ENCODE results near the gene FGF1. TPM values are rescaled to one million over a fixed set of nuclear protein-coding genes. Genes with fewer than 3 reads are reported as not detected.

FGF1 gene
- total RNA-seq, 3 donors from 2014 or later (not counting 1 experiment from before 2014, with no cell fraction given): not detected

DNA sequence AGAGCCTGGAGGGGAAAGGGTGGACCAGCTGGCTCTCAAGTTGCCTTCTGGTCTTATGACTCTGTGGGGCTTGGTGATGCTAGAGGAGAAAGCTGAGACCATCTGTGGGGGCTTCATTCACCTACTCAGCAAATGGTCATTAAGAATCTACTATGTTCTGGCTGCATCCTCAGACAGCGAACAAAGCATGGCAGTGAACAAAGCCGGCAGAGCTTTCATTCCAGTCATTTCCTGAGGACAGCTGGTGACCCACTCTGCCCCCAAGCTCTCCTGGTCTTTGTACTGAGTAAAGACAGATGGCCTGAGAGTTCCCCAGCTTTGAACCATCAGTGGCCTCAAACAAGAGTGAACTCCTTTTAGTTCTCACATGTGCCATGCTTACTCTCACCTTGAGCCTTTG, 48.0 kb downstream of the FGF1 start:
- no peak overlapping the region for H3K27ac Mint-ChIP-seq
- no peaks in the 10 kb centered on the region for H3K4me1 Mint-ChIP-seq

GRCh38 chr5:142636698-142637324, 49.1 kb downstream of the FGF1 start:
- WGBS (ENCODE audit: insufficient coverage): 92% methylated on average over 4 of the region's 6 CpGs
- ATAC-seq: no peak
- H3K4me3 ChIP-seq (ENCODE audit: low read length): no peak overlapping the region

More for the DNA sequence above, 48.0 kb downstream of the FGF1 start:
- DNase-seq (no peak), ATAC-seq (no peak)
- intact Hi-C loops (cut with micrococcal nuclease): no loop called here
- H3K36me3 Mint-ChIP-seq: no peaks in the 10 kb centered on the region
- 90% methylated on average over 2 of the region's 2 CpGs for WGBS (ENCODE audit: insufficient coverage)
- Histone ChIP-seq H3K27ac (ENCODE audit: low read length) (no peak overlapping the region), H3K4me1 (ENCODE audit: control insufficient read depth, insufficient read depth, low read length) (no peaks in the 10 kb centered on the region), H3K27me3 (ENCODE audit: control insufficient read depth, insufficient read depth, low read length) (peaks cover 5% of the 10 kb centered on the region), H3K36me3 (ENCODE audit: control insufficient read depth, insufficient read depth, low read length) (no peaks in the 10 kb centered on the region), H3K4me3 (ENCODE audit: low read length) (no peak overlapping the region), H3K9me3 (ENCODE audit: control insufficient read depth, insufficient read depth, low read length) (no peaks in the 10 kb centered on the region)
- H3K27me3 Mint-ChIP-seq (ENCODE audit: low read depth in 2 of 2): peaks cover 20 to 29% of the 10 kb centered on the region in 2 donors
- H3K4me3 Mint-ChIP-seq: no peak overlapping the region
- no peak for TF ChIP-seq CTCF (IDR thresholded peaks at IDR 0.05)
- no peaks in the 10 kb centered on the region for H3K9me3 Mint-ChIP-seq

GRCh38 chr5:142636093-142636492, 49.8 kb downstream of the FGF1 start:
- Histone ChIP-seq H3K4me3 (ENCODE audit: low read length) (no peak overlapping the region), H3K36me3 (ENCODE audit: control insufficient read depth, insufficient read depth, low read length) (no peaks in the 10 kb centered on the region), H3K4me1 (ENCODE audit: control insufficient read depth, insufficient read depth, low read length) (no peaks in the 10 kb centered on the region), H3K27me3 (ENCODE audit: control insufficient read depth, insufficient read depth, low read length) (peaks cover 5% of the 10 kb centered on the region), H3K9me3 (ENCODE audit: control insufficient read depth, insufficient read depth, low read length) (no peaks in the 10 kb centered on the region), H3K27ac (ENCODE audit: low read length) (no peak overlapping the region)
- intact Hi-C loops (cut with micrococcal nuclease): no loop called here
- no peak for TF ChIP-seq CTCF (IDR thresholded peaks at IDR 0.05)
- Mint-ChIP-seq H3K4me1 (no peaks in the 10 kb centered on the region), H3K27ac (no peak overlapping the region), H3K36me3 (no peaks in the 10 kb centered on the region), H3K27me3 (ENCODE audit: low read depth in 2 of 2) (peaks cover 20 to 21% of the 10 kb centered on the region in 2 donors), H3K9me3 (no peaks in the 10 kb centered on the region), H3K4me3 (no peak overlapping the region)
- no peak for ATAC-seq
- no peak for DNase-seq
- WGBS (ENCODE audit: insufficient coverage): 94% methylated on average over 4 of the region's 5 CpGs

More at GRCh38 chr5:142636698-142637324, 49.1 kb downstream of the FGF1 start:
- intact Hi-C loops (cut with micrococcal nuclease): no loop called here
- H3K4me1 Mint-ChIP-seq: no peaks in the 10 kb centered on the region
- Histone ChIP-seq H3K27me3 (ENCODE audit: control insufficient read depth, insufficient read depth, low read length) (peaks cover 5% of the 10 kb centered on the region), H3K36me3 (ENCODE audit: control insufficient read depth, insufficient read depth, low read length) (no peaks in the 10 kb centered on the region), H3K9me3 (ENCODE audit: control insufficient read depth, insufficient read depth, low read length) (no peaks in the 10 kb centered on the region), H3K4me1 (ENCODE audit: control insufficient read depth, insufficient read depth, low read length) (no peaks in the 10 kb centered on the region), H3K27ac (ENCODE audit: low read length) (no peak overlapping the region)
- H3K27me3 Mint-ChIP-seq (ENCODE audit: low read depth in 2 of 2): peaks cover 20 to 22% of the 10 kb centered on the region in 2 donors
- H3K4me3 Mint-ChIP-seq: no peak overlapping the region
- TF ChIP-seq CTCF (IDR thresholded peaks at IDR 0.05): no peak
- H3K9me3 Mint-ChIP-seq: no peaks in the 10 kb centered on the region
- H3K36me3 Mint-ChIP-seq: no peaks in the 10 kb centered on the region
- H3K27ac Mint-ChIP-seq: no peak overlapping the region
- no peak for DNase-seq
